MV-4-11 (cell line): ENCODE measurements around the gene RNF213.
"Not testable (repeated sequence)": the region's sequence is repeated elsewhere in the genome, so short reads cannot be mapped to it uniquely, and the experiment has no call there.

Experiments used
- DNase-seq: peaks from one replicate; lab custom pipeline; 2025; lab: John Stamatoyannopoulos, UW

RNF213 gene

DNA sequence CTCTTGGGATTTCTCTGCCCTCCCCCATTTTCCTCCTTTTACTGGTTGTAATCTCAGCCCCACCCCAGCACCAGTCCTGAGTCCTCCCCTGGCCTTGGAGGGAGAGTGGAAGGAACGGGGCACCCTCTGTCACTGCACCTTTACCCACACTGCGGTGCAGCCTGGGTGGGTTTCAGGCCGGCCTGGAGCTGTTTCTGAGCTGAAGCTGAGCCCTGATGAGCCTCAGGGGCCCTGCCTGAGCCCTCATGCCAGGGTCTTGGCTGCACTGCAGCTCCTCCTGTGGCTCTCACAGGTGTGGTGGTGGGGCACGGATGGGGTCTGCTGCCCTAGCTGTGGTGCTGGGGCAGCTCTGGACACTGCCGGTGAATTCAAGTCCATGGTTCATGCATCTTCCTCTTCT lies 34.5 kb downstream of the RNF213 start:
- DNase-seq = no peak

DNA sequence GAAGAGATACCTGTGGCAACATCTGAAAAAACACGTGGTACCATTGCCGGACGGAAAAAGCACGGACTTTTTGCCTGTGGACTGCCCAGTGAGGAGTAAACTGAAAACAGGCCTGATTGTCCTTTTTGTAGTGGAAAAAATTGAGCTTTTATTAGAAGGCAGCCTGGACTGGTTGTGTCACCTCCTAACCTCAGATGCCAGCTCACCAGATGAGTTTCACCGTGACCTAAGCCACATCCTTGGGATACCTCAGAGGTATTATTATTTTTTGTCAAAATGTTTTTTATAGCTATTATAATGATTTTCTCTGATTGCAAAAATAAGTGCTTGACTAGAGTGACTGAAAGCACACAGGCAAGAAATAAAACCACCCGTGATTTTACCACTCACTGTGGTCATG lies 34.9 kb downstream of the RNF213 start:
- DNase-seq = no peak

DNA sequence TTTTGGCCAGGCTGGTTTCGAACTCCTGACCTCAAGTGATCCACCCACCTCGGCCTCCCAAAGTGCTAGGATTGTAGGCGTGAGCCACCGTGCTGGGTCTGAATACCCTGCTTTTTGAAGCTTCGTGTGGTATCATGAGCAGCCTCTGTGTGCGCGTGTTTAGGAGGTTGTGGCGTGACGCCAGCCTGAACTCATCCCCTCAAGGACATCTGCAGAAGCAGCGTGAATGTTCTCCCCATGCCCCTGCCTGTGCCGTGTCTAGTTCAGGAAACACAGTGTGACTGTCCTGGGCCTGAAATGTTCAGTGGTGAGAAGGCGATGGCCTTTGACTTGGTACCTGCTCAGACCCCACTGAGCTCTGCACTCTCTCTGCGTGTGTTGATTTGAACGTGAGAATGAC lies 35.6 kb downstream of the RNF213 start:
- no peak for DNase-seq

- no peak for DNase-seq
Observed at GRCh38 chr17:80297996-80298560, 37.4 kb downstream of the RNF213 start.

- DNase-seq = not testable (repeated sequence)
Observed at GRCh38 chr17:80299350-80300100, 38.9 kb downstream of the RNF213 start.

DNA sequence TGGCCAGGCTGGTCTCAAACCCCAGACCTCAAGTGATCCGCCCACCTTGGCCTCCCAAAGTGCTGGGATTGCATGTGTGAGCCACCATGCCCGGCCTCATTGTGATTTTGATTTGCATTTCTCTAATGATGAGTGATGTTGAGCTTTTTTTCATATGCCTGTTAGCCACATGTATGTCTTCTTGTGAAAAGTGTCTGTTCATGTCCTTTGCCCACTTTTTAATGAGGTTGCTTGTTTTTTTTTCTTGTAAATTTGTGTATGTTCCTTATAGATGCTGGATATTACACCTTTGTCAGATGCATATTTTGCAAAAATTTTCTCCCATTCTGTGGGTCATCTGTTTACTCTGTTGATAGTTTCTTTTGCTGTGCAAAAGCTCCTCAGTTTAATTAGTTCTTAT lies 40.1 kb downstream of the RNF213 start:
- DNase-seq = not testable (repeated sequence)

DNA sequence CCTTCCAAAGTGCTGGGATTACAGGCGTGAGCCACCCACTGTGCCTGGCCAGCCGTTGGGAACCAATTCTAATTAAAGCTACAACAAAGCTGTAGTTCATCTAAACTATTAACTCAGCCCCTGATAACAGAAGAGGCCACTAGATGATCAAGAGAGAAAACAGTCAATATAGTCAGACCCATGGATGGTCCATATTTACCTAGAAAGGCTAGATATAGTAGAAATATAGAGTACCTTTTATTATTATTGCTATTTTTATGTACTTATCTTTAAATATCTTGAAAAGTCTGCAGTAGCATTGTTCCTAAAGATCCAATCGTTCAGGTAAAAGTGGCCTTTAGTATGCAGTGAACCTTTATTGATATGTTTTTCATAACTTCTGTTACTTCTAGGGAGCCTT lies 43.2 kb downstream of the RNF213 start:
- DNase-seq = no peak

- no peak for DNase-seq
Observed at GRCh38 chr17:80307994-80308691, 47.5 kb downstream of the RNF213 start.

DNA sequence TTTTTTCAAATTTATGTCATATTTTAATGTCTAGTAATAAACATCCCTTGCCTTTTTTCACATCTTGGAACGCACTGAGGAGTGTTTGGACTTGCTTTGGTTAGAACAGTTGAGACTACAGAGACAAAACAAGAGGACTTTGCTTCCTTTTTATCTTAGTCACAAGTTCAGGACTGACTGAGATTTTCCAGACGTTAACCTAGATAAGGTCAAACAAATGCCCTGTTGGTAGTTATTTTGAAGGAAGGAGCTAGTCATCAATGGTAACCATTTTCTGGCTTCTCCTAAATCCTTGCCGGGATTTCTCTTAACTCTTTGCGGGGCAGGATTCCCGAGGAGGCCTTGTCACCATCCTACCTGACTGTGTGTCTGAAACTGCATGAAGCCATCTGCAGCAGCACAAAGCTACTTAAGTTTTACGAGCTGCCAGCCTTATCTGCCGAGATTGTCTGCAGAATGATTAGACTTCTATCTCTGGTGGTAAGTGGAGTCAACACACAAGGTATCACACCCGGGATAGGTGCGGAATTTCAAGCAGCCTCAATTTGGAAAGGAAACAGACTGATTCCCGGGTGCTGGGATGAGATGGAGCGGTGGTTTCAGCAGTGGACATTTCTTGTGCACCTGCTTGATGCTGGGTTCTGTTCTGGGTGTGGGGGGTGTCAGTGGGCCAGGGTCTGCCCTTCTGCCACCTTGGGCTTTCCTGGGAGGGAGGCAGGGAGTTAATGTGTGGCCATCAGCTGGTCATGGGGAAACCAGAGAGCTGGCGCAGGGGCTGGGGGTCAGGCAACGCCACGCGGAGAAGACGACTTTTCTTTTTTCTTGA lies 48.3 kb downstream of the RNF213 start:
- no peak for DNase-seq

DNA sequence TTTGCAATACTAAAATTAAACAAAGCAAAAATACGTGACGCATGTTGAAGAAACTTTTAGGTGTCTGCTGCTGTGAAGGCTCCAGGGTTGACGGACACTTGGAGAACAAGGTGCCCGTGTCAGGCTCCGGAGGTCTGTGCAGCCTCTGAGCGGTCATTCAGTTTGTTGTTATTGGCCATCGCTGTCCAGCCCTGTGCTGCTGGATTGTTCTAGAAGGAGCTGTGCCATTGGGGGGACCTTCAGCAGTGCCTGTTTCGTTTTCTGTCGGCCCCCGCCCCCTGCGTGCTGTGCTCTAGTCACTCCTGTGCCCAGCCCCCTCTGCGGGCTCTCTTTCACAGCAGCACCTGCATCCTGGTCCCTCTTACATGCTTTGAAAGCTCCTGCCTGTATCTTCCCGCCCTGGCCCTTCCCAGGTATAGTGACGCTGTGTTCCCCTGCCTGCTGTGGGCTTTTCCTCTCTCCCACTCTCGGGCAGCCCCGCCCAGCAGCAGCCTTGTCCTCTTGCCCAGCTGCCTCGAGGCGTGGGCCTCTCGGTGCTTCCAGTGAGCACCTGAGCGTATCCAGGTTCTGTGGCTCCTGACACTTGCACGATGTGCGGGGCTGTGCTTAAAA lies 50.7 kb downstream of the RNF213 start:
- no peak for DNase-seq

DNA sequence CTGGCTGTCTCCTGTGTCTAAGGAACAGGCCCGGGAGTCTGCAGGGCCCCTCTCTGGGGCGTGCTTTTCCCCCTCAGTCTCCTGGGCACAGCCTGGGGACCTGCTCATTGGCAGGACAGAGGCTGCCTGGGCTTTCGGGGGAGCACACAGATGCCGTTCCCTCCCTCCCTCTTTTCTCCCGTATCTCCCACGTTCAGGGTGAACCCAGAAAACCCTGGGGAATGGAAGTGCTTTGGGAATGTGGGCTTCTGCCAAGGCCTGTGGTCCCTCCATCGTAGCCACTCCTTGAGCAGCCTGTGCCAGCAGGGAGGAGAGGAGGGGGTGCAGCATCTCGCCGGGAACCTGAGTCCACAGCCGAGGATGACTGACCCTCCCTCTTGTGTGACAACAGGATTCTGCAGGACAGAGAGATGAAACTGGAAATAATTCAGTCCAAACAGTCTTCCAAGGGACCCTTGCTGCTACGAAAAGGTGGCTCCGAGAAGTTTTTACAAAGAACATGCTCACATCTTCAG lies 52.0 kb downstream of the RNF213 start:
- DNase-seq = no peak

DNA sequence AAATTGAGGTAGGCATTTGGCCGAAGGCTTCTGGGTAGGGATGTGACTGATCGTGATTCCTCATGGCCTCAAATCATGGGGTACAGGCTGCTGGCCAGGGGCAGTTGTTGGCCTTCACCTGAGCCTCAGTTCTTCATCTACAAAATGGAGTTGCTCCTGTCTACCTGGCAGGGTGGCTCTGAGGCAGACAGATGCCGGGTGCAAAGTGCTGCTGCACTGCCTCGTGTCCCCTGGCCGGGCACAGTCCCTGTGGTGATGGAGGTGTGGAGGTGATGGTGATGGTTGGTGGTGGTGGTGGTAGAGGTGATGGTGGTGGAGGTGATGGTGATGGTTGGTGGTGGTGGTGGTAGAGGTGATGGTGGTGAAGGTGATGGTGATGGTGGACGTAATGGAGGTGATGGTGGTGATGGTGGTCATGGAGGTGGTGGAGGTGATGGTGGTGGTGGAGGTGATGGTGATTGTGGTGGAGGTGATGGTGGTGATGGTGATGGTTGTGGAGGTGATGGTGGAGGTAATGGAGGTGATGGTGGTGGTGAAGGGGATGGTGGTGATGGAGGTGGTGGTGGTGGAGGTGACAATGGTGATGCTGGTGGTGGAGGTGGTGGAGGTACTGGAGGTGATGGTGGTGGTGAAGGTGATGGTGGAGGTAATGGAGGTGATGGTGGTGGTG lies 52.6 kb downstream of the RNF213 start:
- no peak for DNase-seq

DNA sequence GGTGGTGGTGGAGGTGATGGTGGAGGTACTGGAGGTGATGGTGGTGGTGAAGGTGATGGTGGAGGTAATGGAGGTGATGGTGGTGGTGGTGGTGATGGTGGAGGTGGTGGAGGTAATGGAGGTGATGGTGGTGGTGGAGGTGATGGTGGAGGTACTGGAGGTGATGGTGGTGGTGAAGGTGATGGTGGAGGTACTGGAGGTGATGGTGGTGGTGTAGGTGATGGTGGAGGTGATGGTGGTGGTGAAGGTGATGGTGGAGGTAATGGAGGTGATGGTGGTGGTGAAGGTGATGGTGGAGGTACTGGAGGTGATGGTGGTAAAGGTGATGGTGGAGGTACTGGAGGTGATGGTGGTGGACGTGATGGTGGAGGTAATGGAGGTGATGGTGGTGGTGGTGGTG lies 53.3 kb downstream of the RNF213 start:
- DNase-seq = not testable (repeated sequence)

GRCh38 chr17:80315517-80316182 lies 55.0 kb downstream of the RNF213 start:
- DNase-seq = no peak

DNA sequence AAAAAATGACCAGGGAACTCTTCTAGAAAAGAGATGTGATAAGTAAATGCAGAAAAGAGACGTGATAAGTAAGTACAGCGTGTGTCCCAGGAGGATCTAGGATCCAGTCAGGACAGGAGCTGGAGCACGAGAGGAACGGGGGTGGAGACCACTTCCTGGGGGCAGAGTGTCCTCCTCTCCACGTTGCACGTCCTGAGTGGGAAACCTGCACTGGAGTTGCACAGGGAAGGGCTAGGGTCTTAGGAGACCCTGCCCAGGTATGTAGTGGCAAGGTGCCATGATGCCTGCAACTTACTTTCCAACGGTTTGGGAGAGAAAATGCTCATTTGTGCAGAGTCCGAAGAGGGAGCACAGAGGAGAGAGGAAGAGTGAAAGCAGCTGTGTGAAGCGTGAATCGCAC lies 55.8 kb downstream of the RNF213 start:
- DNase-seq = no peak

DNA sequence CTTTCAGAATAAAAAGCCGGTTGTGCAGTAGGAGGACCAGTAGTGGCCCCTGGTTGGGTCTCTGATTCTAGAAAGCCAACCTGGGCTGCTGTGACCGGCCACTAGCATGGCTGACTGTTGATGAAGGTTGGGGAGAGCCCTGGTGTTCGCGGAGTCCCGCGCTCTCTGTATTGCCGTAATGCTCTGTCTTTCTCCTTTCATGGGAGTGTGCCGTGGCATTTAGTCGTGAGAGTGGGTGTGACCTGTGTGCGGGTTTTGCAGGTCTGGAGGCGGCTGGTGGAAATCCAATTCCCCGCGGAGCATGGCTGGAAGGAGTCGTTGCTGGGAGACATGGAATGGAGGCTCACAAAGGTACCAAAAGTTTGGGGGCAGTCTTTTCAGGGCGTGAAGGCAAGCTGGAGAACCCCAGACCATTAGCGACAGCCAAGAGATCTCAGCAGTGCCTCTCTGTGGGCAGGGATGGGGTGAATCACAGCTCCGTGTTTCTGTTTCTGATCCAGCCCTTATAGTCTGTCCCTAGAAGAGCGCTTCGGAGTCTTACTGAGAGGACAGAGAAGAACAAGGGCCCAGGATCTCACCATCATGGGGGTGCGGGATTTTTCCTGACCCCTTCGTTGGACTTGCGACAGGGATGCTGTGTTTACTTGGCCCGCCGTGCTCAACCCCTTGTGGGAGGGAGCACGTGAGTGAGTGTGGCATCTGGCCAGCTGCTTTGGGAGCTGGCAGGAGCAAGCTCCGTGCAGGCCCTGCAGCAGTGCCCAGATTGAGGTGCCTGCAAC lies 56.5 kb downstream of the RNF213 start:
- DNase-seq = no peak

- no peak for DNase-seq
Observed at GRCh38 chr17:80317706-80317980, 57.0 kb downstream of the RNF213 start.

GRCh38 chr17:80318166-80318565 lies 57.5 kb downstream of the RNF213 start:
- DNase-seq = no peak

DNA sequence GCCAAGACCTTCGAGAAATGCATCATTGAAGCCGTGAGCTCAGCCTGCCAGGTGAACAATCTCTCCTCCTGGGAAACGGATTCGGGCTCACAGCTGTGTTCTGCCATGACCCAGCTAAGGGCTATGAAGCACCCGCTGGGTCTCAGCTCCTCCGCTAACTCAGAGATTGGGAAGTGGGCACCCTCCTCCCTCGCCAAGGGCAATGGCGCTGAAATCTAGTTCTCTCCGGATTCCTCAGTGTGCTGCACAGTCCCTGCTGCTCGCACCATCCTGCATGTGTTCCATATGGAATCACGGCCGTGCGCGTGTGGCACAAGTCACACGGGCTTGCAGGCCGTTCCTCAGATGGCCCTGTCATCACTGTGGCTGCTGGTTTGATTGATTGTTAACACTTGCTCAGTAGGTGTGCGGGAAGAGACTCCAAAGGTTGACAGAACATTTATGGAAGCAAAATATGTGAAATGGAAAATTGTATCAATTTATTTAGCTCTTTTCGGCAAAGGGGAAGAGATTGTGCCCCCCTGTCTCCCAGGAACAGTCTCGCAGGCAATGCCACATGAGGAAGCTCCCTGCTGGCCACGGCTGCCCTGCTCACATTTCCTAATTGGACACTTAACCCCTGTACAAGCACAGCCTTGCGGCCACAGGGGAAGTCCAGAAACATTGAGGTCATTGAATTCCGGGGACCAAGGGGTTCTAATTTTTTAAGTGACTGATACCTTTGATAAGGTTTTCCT lies 58.8 kb downstream of the RNF213 start:
- no peak for DNase-seq

DNA sequence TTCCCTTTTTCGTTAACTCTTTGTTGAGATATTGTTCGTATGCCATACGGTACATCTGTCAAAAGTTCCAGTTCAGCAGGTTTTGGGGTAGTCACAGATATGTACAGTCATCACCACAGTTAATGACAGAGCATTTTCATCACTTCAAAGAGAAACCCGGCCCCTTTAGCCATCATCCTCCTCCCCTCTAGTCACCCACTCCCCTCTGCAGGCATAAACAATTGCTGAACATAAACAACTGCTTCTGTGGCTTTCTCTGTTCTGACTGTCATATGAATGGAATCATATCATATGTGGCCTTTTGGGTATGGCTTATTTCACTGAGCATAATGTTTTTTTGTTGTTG lies 59.3 kb downstream of the RNF213 start:
- DNase-seq = no peak
